Tibial nerve (tissue), 4 donors: Measurements from ENCODE around the gene CPNE8. TPM values are rescaled to one million over a fixed set of nuclear protein-coding genes. Genes with fewer than 3 reads are reported as not detected.

Experiments
- DNase-seq, 2 donors: peaks; one replicate each; pipeline ENCODE4 v3.0.0-alpha.2; 2019; ENCODE audit warnings: low spot score in 2 of 2
- H3K27ac ChIP-seq, 4 donors: fragments of 200-600 bp; sonication (generic) in 3 of 4; one replicate each; pipeline ENCODE4 v1.5.1; 2017 to 2019; ENCODE audit warnings: mild to moderate bottlenecking in 1 of 4
- H3K27me3 ChIP-seq, 2 donors: fragments of 200-600 bp; sonication (generic) in 1 of 2; one replicate each; pipeline versions ENCODE4 v1.5.1 to v1.6.0; 2017 to 2019
- H3K36me3 ChIP-seq, 3 donors: fragments of 200-600 bp; sonication (generic); one replicate each; pipeline ENCODE4 v1.5.1; 2018 to 2019
- H3K4me1 ChIP-seq, 4 donors: fragments of 200-600 bp; sonication (generic) in 3 of 4; one replicate each; pipeline ENCODE4 v1.5.1; 2017 to 2019
- H3K4me3 ChIP-seq, 4 donors: fragments of 200-600 bp; sonication (generic) in 3 of 4; one replicate each; pipeline ENCODE4 v1.5.1; 2017 to 2019; ENCODE audit warnings: mild to moderate bottlenecking in 1 of 4, moderate library complexity in 1 of 4
- H3K9me3 ChIP-seq, 4 donors: fragments of 200-600 bp; sonication (generic) in 3 of 4; one replicate each; pipeline ENCODE4 v1.5.1; 2017 to 2019
- EP300 ChIP-seq, 2 donors: sonication (generic); formaldehyde crosslinking; IDR thresholded peaks; one replicate each; pipeline ENCODE4 v1.6.1; 2017; ENCODE audit warnings: antibody characterized with exemption in 2 of 2, mild to moderate bottlenecking in 1 of 2
- POLR2A ChIP-seq, 2 donors: fragments of 450-650 bp; IDR thresholded peaks; one replicate each; pipeline ENCODE4 v1.6.1; 2017; ENCODE audit warnings: antibody characterized with exemption in 2 of 2, mild to moderate bottlenecking in 2 of 2, moderate library complexity in 2 of 2
- WGBS, 2 donors: methylation state at CpG; one replicate each; pipeline ENCODE4 v1.1.5; 2018; 5-methylcytosine and 5-hydroxymethylcytosine counted together
- total RNA-seq, 4 donors: library from RNA; depleted of rRNA; stranded (reverse); fragments of >200 nt; gene quantifications; one replicate each; pipeline ENCODE4 v1.1.0, GENCODE V29; 2016
- TF ChIP-seq, protein P1 (sequence below), 5 experiments: fragments of 200-600 bp in 3 of 5; fragments of 450-650 bp in 2 of 5; sonication (generic) in 3 of 5; IDR thresholded peaks; one replicate each; pipeline ENCODE4 v1.5.1; 2016 to 2019; ENCODE audit warnings: antibody characterized with exemption in 5 of 5, mild to moderate bottlenecking in 3 of 5, moderate library complexity in 2 of 5

Gene CPNE8
- total RNA-seq, 4 donors from 2014 or later, result 16.5 to 20.7 (median 20.4) TPM

DNA sequence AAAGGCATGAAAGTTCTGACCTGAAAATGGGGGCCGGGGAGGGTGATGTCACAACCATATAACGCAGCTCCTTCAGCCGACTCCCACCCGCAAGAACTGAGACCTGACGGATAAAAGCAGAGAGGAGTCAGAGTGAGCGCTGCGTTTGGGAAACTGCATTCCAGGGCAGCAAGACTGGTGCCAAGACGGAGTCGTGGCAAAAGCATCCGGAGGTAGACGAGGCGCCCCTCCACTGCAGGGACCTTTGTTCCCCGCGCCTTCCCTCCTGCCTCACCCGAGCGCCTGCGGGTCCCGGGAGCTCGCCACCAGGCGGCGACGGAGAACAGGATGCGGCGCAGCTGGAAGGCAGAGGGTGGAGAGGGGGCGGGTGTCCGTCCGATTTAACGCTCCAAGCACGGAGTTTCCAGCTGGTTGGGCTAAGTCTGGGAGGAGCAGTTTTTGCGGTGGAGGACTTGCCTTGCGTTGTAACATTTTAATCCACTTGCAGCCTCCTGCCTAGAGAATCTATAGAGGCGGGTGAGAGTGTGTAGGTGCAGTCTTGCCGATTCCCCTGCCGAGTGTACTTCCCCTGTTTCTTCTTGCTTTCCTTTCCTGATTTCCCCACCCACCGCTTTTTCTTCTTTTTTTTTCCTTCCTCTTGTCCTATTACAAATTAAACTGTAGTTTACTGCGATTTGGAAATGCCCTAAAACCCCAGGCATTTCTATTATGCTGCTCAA, 1.2 kb upstream of the CPNE8 start:
- peak overlapping the region in 3 of 4 donors; percentile 86 to 97 (median 97) for H3K27ac ChIP-seq
- TF ChIP-seq POLR2A (IDR thresholded peaks at IDR 0.05), result peak in 1 of 2 donors; percentile 41
- TF ChIP-seq, protein P1, sequence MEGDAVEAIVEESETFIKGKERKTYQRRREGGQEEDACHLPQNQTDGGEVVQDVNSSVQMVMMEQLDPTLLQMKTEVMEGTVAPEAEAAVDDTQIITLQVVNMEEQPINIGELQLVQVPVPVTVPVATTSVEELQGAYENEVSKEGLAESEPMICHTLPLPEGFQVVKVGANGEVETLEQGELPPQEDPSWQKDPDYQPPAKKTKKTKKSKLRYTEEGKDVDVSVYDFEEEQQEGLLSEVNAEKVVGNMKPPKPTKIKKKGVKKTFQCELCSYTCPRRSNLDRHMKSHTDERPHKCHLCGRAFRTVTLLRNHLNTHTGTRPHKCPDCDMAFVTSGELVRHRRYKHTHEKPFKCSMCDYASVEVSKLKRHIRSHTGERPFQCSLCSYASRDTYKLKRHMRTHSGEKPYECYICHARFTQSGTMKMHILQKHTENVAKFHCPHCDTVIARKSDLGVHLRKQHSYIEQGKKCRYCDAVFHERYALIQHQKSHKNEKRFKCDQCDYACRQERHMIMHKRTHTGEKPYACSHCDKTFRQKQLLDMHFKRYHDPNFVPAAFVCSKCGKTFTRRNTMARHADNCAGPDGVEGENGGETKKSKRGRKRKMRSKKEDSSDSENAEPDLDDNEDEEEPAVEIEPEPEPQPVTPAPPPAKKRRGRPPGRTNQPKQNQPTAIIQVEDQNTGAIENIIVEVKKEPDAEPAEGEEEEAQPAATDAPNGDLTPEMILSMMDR (IDR thresholded peaks at IDR 0.05), result peak; percentile 78 to 94 (median 91)
- peak in 1 of 2 donors; percentile 82 for TF ChIP-seq EP300 (IDR thresholded peaks at IDR 0.05)
- 1% methylated on average over 25 to 36 of the region's 36 CpGs for WGBS, 2 donors

DNA sequence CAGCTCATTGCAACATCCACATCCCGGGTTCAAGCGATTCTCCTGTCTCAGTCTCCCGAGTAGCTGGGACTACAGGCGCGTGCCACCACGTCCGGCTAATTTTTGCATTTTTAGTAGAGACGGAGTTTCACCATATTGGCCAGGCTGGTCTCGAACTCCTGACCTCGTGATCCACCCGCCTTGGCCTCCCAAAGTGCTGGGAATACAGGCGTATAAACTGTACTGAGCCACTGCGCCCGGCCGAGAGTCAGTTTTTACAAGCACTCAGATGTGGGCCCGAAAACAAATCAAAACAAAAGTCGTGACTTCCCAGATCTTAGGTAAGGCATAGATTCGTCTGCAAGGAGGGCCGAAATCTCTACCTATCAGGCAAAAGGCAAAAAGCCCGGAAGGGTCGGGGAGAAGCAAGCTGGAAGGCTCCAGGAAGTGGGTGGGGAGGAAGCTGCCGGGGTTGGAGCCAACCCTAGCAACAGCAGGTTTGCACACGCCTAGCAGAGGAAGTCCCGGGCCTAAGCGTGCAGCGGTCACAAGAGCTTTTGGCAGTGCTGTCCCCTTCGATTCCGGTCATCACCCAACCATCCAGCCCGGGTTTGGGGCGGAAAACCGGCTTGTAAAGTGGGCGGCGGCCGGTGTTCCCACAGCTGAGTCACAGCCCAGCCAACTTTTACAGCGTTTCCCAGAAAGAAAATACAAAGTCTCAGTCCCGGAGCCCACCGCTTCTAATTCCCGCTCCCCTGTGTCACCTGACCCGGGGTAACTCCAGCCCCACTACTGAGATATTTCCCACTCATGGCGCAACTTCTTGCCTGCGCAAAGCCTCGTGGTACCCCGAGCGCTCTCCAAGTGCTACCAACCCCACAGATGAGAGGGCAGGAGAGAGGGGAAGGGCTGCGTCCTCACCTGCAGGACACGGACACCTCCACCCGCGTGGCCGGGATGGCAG, 583 bp downstream of the CPNE8 start:
- DNase-seq, result peak; percentile 69 to 79
- TF ChIP-seq EP300 (IDR thresholded peaks at IDR 0.05) (peak in 1 of 2 donors; percentile 57), POLR2A (IDR thresholded peaks at IDR 0.05) (no peak)
- WGBS, 2 donors, result 26 to 27% methylated on average over 42 to 49 of the region's 49 CpGs

More for the DNA sequence above, 1.2 kb upstream of the CPNE8 start:
- DNase-seq, result peak; percentile 79 to 81
- Histone ChIP-seq H3K36me3 (no peaks in the 10 kb centered on the region), H3K9me3 (no peaks in the 10 kb centered on the region), H3K27me3 (no peaks in the 10 kb centered on the region), H3K4me3 (peak overlapping the region; percentile 59 to 77 (median 67)), H3K4me1 (peaks cover 0 to 31% (median 0%) of the 10 kb centered on the region in 4 donors)

DNA sequence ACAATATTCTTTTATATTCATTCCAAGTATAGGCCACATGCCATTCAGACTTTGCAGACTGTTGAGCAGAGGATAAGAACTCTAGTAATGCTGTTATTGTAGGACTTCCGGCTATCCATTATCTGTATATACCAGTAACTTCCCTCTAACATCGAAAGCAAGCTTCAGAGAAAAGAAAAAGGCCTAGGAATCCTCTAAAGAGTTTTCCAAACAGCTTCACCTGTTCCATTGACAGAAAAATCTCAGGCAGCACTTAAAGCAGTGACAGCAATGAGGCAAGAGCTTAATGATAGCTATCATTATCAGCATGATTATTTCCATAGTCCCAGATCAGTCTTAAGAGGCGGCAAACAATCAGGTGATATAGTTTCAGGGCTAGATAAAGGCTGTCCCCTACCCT, 1.8 kb downstream of the CPNE8 start:
- peak overlapping the region in 3 of 4 donors; percentile 86 to 97 (median 97) for H3K27ac ChIP-seq
- WGBS, 2 donors, result 42 to 55% methylated on average over 3 of the region's 3 CpGs
- no peaks in the 10 kb centered on the region for H3K36me3 ChIP-seq
- TF ChIP-seq, protein P1 (IDR thresholded peaks at IDR 0.05), result no peak
- TF ChIP-seq POLR2A (IDR thresholded peaks at IDR 0.05), result no peak
- no peak for TF ChIP-seq EP300 (IDR thresholded peaks at IDR 0.05)
- peak overlapping the region in 1 of 4 donors; percentile 77 for H3K4me3 ChIP-seq
- no peaks in the 10 kb centered on the region for H3K9me3 ChIP-seq
- H3K4me1 ChIP-seq, result peaks cover 0 to 31% (median 0%) of the 10 kb centered on the region in 4 donors
- no peak for DNase-seq
- no peaks in the 10 kb centered on the region for H3K27me3 ChIP-seq

More for the DNA sequence above, 583 bp downstream of the CPNE8 start:
- Histone ChIP-seq H3K4me3 (peak overlapping the region; percentile 59 to 77 (median 67)), H3K9me3 (no peaks in the 10 kb centered on the region), H3K4me1 (peaks cover 0 to 31% (median 0%) of the 10 kb centered on the region in 4 donors), H3K27me3 (no peaks in the 10 kb centered on the region), H3K27ac (peak overlapping the region; percentile 73 to 97 (median 92)), H3K36me3 (no peaks in the 10 kb centered on the region)

DNA sequence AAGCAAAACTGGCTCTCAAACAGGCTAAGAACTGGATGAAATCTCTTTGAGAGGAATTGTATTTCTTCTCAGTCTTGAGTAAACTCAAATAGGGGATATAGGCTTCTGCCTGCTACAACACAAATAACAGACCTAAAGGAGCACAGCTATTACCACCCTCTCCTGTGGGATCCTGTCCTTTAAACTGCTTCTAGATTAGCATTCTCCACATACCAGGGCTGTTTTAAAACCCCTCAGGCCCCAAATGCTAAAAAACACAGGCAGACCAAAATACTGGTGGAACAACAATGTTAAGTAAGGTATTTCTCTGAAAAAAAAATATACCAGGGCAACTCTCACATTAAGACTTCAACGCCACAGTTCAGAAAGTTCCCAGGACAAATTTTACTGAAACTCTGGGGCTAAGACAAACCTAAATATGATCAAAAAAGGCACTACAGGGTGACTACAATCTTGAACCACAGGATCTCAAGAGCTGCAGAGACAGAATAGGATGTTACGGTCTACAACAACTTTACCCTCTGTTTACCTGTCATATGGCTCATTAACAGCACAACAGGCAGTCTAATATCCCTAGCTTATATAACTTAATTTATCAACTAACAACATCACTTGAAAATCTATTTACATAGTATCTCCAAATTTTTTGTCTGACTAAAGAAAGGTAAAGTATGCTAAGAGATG, 7.2 kb downstream of the CPNE8 start:
- H3K9me3 ChIP-seq, result no peaks in the 10 kb centered on the region
- H3K4me3 ChIP-seq, result no peak overlapping the region
- 76 to 81% methylated on average over 2 of the region's 2 CpGs for WGBS, 2 donors
- H3K27me3 ChIP-seq, result no peaks in the 10 kb centered on the region
- H3K4me1 ChIP-seq, result peaks cover 0 to 7% (median 1%) of the 10 kb centered on the region in 4 donors
- no peak for DNase-seq
- H3K27ac ChIP-seq, result no peak overlapping the region
- H3K36me3 ChIP-seq, result no peaks in the 10 kb centered on the region
- TF ChIP-seq, protein P1 (IDR thresholded peaks at IDR 0.05), result no peak
- no peak for TF ChIP-seq EP300 (IDR thresholded peaks at IDR 0.05)
- TF ChIP-seq POLR2A (IDR thresholded peaks at IDR 0.05), result no peak

DNA sequence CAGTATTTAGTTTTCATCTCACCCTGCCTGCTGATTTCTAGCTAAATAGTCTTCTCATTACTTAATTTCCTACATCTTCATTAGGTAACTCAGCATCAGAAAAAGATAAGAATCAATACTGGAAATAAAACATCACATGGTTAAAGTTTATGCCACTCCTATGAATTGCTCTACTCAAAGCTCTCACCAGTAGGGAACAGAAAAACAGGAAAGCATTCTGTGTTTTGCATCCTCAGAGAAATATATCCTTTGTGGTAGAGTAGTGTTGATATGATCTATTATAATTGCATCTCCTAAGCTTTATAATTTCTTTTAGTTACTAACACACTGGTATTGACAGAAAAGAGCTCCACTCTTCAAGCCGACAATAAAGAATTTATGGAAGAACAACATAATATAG, 9.9 kb downstream of the CPNE8 start:
- H3K36me3 ChIP-seq, result no peaks in the 10 kb centered on the region
- no peak overlapping the region for H3K4me3 ChIP-seq
- no peak for DNase-seq
- H3K27me3 ChIP-seq, result no peaks in the 10 kb centered on the region
- H3K27ac ChIP-seq, result no peak overlapping the region
- no peak for TF ChIP-seq EP300 (IDR thresholded peaks at IDR 0.05)
- no peak for TF ChIP-seq POLR2A (IDR thresholded peaks at IDR 0.05)
- TF ChIP-seq, protein P1 (IDR thresholded peaks at IDR 0.05), result no peak
- H3K4me1 ChIP-seq, result peaks cover 0 to 3% (median 0%) of the 10 kb centered on the region in 4 donors
- WGBS, 2 donors, result 74 to 77% methylated on average over 1 of the region's 1 CpG
- no peaks in the 10 kb centered on the region for H3K9me3 ChIP-seq
